HG03039 (cell line): ENCODE measurements around the gene CHD5.

Source experiments
- ATAC-seq: cut with Tn5 transposase; IDR thresholded peaks from one replicate; pipeline ENCODE4 v1.9.1; 2021; ENCODE audit warnings: mild to moderate bottlenecking, moderate library complexity; ENCODE audit not compliant: unreplicated experiment

The CHD5 gene

GRCh38 chr1:6117064-6117463 is 63.1 kb downstream of the CHD5 start:
- ATAC-seq = no peak

GRCh38 chr1:6116137-6116536 is 64.0 kb downstream of the CHD5 start:
- no peak for ATAC-seq

- ATAC-seq = no peak
Observed at GRCh38 chr1:6113745-6114144, 66.4 kb downstream of the CHD5 start.

- ATAC-seq = no peak
Observed at GRCh38 chr1:6113116-6113515, 67.0 kb downstream of the CHD5 start.

GRCh38 chr1:6112690-6113005 is 67.5 kb downstream of the CHD5 start:
- no peak for ATAC-seq

GRCh38 chr1:6111991-6112689 is 68.0 kb downstream of the CHD5 start:
- no peak for ATAC-seq

GRCh38 chr1:6111571-6111970 is 68.5 kb downstream of the CHD5 start:
- ATAC-seq = no peak

DNA sequence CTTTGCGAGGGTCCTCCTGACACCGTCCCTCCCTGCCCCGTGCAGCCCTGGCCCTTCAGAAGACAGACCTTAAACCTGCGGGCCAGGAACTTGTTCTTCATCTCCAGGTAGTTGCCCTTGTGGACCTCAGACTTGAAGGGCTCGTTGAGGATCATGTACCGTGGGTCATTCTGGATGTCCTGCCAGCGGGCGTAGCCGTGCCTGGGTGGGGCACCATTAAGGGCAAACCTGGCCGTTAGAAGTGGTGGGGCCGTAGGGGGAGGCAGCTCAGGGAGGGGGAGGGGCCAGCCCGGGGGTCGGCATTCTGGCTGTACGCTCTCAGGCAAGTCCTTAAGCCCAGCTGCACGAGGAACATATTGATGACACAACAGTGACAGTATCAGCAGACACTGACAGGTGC is 69.8 kb downstream of the CHD5 start:
- ATAC-seq = no peak

- no peak for ATAC-seq
Observed at GRCh38 chr1:6109688-6110087, 70.4 kb downstream of the CHD5 start.

DNA sequence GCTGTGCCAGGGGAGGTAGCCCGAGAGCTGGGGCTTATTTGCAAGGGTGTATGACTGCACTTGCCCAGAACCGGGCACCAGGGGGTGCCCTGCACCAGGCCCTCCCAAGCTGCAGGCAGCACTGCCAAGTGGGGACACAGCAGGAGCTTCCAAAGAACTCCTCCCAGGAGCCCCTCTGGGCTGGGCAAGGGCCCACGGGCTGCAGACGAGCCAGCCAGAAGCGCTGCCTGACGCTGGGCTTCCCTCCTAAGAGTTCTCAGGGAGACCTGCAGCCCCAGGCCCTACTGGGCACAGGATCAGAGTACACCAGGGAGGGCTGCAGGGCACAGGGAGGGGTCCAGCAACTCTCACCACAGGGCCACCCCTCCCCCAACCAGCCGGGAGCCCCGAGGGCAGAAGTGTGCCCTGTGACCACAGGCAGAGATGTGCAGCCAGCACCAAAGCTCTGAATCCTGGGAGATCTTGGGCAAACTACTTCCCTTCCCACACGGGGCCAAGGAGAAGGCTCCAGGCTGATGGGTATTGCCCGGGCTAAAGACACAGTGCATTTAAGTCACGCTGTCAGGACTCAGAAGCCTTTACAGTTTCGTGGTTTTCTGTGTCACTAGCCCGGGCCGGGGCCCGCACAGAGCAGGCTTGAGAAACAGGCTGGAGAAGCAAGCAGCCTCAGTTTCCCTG is 71.0 kb downstream of the CHD5 start:
- no peak for ATAC-seq

DNA sequence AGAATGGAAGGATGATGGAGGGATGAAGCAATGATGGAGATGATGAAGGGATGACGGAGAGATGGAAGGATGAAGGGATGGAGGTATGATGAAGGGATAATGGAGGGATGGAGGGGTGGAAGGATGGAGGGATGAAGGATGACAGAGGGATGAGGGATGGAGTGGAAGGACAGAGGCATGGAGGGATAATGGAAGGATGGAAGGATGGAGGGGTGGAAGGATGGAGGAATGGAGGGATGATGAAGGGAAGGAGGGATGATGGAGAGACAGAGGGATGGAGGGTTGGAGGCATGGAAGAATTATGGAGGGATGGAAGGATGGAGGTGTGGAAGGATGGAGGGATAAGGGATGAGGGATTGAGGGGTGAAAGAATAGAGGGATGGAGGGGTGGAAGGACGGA is 71.6 kb downstream of the CHD5 start:
- no peak for ATAC-seq

- no peak for ATAC-seq
Observed at GRCh38 chr1:6107409-6108356, 72.4 kb downstream of the CHD5 start.

DNA sequence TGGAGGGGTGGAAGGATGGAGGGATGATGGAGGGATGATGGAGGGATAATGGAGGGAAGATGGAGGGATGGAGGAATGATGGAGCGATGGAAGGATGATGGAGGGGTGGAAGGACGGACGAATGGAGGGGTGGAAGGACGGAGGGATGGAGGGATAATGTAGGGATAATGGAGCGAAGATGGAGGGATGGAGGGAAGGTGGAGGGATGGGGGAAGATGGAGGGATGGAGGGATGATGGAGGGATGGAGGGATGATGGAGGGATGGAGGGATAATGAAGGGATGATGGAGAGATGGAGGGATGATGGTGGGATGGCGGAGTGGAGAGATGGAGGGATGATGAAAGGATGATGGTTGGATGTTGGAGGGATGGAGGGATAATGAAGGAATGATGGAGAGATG is 73.1 kb downstream of the CHD5 start:
- no peak for ATAC-seq

DNA sequence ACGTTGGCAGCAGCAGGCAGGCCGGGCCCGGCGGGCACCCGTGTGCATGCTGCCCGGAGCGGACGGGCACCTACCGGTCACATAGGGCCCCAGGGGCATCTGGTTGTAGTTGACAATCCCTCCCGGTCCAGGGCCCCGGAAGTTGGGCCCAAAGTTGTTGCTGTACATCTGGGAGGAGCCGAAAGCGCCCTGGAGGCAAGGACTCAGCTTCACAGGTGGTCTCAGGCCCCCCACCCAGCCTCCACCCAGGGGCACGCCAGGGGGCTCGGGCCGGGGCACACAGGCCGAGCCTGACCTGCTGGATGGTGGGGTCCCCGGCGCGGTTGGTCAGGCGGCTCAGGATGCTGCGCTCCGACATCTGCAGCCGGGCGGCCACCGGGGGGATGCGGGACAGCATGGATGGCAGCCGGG is 73.8 kb downstream of the CHD5 start:
- ATAC-seq = no peak

DNA sequence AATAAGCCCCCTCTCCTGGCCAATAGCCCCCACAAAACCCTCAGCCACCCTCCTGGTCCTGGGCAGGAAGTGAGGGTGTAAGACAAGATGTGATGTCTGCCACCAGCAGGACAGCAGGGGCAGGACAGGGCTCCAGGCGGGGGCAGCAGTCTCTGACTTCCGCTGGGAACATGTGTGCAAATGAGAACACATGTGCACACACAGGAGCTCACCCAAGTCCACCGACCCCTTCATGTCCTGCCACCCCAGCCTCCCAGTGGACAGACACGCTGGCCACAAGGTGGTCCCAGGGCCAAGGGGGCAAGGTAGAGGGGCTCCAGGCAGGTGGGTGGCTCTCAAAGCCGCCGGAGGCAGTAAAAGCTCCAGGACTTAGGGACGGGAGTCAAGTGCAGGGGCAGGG is 74.4 kb downstream of the CHD5 start:
- ATAC-seq = no peak

DNA sequence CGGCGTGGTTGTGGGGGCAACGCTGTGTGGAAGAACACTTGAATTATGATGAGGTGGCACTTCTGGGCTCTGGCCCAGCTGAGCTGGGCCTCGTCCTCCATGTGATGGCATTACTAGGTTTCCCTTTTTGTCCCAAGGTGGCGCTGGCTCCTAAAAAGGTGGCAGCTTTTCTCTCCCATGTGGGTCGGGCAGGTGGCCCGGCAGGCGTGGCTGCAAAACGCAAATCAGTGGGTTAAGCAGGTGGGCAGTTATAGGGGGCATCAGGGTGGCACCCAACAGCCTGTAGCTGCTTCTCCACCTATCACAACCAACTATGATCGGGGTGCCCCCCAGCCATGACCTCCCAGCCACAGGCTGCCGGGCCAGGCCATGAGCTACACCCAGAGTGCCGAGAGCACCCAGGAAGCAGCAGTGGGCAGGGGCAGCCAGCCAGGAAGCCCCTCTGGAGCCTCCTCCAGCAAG is 74.9 kb downstream of the CHD5 start:
- no peak for ATAC-seq

GRCh38 chr1:6104631-6105030 is 75.5 kb downstream of the CHD5 start:
- no peak for ATAC-seq

GRCh38 chr1:6103854-6104530 is 76.1 kb downstream of the CHD5 start:
- no peak for ATAC-seq

DNA sequence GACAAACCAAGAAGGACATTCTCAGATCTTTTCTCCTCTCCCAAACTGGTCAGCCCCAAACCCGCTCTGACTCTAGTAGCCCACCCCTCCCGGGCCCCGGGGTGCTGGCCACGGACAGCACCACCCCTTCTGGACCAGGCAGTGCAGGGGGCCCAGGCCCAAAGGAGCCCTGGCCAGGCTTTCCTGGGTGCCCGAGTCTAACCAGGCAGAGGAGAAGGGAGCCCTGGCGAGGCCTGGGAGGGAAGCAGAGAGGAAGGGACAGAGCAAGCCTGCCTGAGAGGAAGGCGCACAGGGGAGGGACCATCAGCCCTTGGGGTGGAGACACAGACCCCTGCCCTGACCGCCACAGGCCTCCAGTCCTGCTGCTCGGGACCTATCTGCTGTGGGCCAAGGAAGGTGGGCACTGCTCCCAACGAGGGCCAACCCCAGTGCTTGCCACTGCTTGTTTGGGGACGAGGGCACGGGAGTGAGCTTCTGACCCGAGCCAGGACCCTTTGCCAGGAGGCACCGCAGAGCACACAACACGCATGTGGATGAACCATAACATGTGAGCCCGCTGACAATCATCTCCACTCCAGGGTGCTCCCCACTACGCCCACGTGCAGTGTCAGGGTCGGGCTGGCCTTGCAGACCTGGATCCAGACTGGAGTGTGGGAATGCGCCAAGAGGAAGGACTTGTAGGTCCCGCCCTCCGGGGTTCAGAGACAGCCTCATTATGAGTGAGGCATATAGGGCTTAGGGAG is 76.8 kb downstream of the CHD5 start:
- ATAC-seq = no peak

GRCh38 chr1:6102532-6102845 is 77.6 kb downstream of the CHD5 start:
- no peak for ATAC-seq
